ENCODE measurements around the gene KIAA1217. TPM values are rescaled to one million over a fixed set of nuclear protein-coding genes. Genes with fewer than 3 reads are reported as not detected.

Gene KIAA1217
- polyA plus RNA-seq, 3 donors, result not detected

DNA sequence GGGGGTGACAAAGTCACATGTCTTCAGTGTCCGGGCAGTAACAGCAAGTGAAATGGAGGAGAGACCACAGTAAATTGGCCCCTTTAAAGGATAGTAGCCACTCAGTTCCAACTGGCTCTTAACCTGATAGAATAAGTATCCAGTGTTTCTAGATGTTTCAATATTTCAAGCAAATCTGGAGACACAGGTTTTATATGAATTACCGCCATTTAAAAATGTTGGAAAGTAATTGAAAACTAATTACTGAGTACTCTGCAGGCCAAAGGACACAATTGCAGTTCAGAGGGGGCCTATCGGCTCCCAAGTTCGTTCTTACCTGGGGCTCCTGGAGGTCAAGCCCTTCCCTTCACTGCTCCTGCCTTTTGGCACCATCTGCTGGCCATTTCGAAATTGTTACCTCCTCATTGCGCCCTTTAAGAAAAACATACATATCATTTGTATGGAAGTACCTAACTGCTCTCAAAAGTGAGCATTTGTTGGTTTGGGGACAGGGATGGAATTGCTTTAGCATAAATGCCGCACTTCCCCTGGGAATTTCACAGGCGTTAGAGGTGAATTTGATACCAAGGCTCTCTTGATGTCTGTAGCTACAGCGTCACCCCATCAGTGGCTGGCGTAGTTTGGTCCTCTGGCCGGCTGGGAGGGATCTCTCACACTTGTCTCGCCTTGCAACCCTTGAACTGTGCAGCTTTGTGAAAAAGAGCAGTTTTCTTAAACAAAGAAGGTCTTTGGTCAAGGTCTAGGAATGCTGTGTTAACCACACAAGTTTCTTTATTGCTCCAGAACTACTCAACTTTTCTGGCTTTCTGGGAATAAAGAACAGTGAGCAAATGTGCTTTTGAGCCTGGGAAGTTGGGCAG is 294.8 kb downstream of the KIAA1217 start:
- intact Hi-C loops (cut with micrococcal nuclease), result no loop called here
- Histone ChIP-seq H3K9me3 (replicated peaks in 1 of 2; ENCODE audit: control insufficient read depth in 1 of 2, insufficient read depth in 1 of 2, low read length in 2 of 2) (no peaks in the 10 kb centered on the region), H3K27me3 (ENCODE audit: control insufficient read depth in 2 of 2, insufficient read depth in 2 of 2, low read length in 2 of 2) (no peaks in the 10 kb centered on the region), H3K4me1 (ENCODE audit: control insufficient read depth in 1 of 2, insufficient read depth in 2 of 2, low read length in 2 of 2) (no peaks in the 10 kb centered on the region), H3K4me3 (replicated peaks in 1 of 3; ENCODE audit: low read depth in 2 of 3, low read length in 3 of 3) (no peak overlapping the region), H3K9ac (ENCODE audit: insufficient read depth, low read length, poor library complexity, severe bottlenecking) (no peak overlapping the region), H3K4me2 (replicated peaks; ENCODE audit: extremely low read depth, low read length, poor library complexity, severe bottlenecking) (no peak overlapping the region), H3K36me3 (replicated peaks in 1 of 2; ENCODE audit: control insufficient read depth in 1 of 2, insufficient read depth in 2 of 2, low read length in 2 of 2) (no peaks in the 10 kb centered on the region), H2AFZ (ENCODE audit: insufficient read depth, low read depth, low read length, poor library complexity, severe bottlenecking) (no peak overlapping the region), H3K79me2 (ENCODE audit: insufficient read depth, low read length) (no peaks in the 10 kb centered on the region), H3K27ac (ENCODE audit: low read depth in 1 of 2, low read length in 2 of 2) (no peak overlapping the region), H4K20me1 (ENCODE audit: insufficient read depth, low read length) (no peaks in the 10 kb centered on the region)
- WGBS (ENCODE audit: insufficient coverage), result 59% methylated on average over 9 of the region's 12 CpGs
- Mint-ChIP-seq H3K4me3 (no peak overlapping the region), H3K9me3 (peaks cover 0 to 2% (median 0%) of the 10 kb centered on the region in 7 donors), H3K4me1 (no peaks in the 10 kb centered on the region), H3K27me3 (ENCODE audit: low read depth in 3 of 3) (peaks cover 3 to 7% (median 6%) of the 10 kb centered on the region in 3 donors), H3K36me3 (no peaks in the 10 kb centered on the region), H3K27ac (no peak overlapping the region)
- DNase-seq, result no peak
- TF ChIP-seq, protein P1, sequence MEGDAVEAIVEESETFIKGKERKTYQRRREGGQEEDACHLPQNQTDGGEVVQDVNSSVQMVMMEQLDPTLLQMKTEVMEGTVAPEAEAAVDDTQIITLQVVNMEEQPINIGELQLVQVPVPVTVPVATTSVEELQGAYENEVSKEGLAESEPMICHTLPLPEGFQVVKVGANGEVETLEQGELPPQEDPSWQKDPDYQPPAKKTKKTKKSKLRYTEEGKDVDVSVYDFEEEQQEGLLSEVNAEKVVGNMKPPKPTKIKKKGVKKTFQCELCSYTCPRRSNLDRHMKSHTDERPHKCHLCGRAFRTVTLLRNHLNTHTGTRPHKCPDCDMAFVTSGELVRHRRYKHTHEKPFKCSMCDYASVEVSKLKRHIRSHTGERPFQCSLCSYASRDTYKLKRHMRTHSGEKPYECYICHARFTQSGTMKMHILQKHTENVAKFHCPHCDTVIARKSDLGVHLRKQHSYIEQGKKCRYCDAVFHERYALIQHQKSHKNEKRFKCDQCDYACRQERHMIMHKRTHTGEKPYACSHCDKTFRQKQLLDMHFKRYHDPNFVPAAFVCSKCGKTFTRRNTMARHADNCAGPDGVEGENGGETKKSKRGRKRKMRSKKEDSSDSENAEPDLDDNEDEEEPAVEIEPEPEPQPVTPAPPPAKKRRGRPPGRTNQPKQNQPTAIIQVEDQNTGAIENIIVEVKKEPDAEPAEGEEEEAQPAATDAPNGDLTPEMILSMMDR (IDR thresholded peaks at IDR 0.05), result no peak

DNA sequence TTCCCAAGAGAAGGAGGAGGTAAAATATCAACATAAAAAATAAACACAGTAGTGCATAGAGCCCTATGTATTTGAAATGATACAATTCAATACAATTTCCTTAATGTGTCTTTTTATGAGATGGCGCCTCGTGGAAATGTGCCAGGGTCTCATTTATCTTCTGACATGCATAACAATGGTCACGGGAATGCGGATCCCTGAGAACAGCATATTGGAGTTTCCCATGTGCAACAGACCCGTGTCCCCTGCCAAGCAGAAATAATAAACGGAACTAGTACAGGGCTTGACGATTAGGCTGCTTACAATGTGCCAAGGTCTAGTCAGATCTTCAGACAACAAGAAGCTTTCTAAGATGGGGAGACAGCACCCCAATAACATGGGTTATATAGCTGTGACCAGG is 296.8 kb downstream of the KIAA1217 start:
- WGBS (ENCODE audit: insufficient coverage), result 95% methylated on average over 7 of the region's 7 CpGs
- intact Hi-C loops (cut with micrococcal nuclease), result no loop called here
- peaks cover 3 to 7% (median 6%) of the 10 kb centered on the region in 3 donors for H3K27me3 Mint-ChIP-seq (ENCODE audit: low read depth in 3 of 3)

More for the DNA sequence above, 296.8 kb downstream of the KIAA1217 start:
- no peak overlapping the region for H3K9ac ChIP-seq (ENCODE audit: insufficient read depth, low read length, poor library complexity, severe bottlenecking)
- H2AFZ ChIP-seq (ENCODE audit: insufficient read depth, low read depth, low read length, poor library complexity, severe bottlenecking), result no peak overlapping the region
- H3K79me2 ChIP-seq (ENCODE audit: insufficient read depth, low read length), result no peaks in the 10 kb centered on the region
- Mint-ChIP-seq H3K4me3 (no peak overlapping the region), H3K27ac (no peak overlapping the region), H3K9me3 (peaks cover 0 to 2% (median 0%) of the 10 kb centered on the region in 7 donors), H3K36me3 (no peaks in the 10 kb centered on the region), H3K4me1 (no peaks in the 10 kb centered on the region)
- no peaks in the 10 kb centered on the region for H3K36me3 ChIP-seq (replicated peaks in 1 of 2; ENCODE audit: control insufficient read depth in 1 of 2, insufficient read depth in 2 of 2, low read length in 2 of 2)
- no peak overlapping the region for H3K4me3 ChIP-seq (replicated peaks in 1 of 3; ENCODE audit: low read depth in 2 of 3, low read length in 3 of 3)
- TF ChIP-seq, protein P1 (IDR thresholded peaks at IDR 0.05), result no peak
- H3K9me3 ChIP-seq (replicated peaks in 1 of 2; ENCODE audit: control insufficient read depth in 1 of 2, insufficient read depth in 1 of 2, low read length in 2 of 2), result no peaks in the 10 kb centered on the region
- no peaks in the 10 kb centered on the region for H4K20me1 ChIP-seq (ENCODE audit: insufficient read depth, low read length)
- DNase-seq, result no peak
- no peaks in the 10 kb centered on the region for H3K27me3 ChIP-seq (ENCODE audit: control insufficient read depth in 2 of 2, insufficient read depth in 2 of 2, low read length in 2 of 2)
- H3K4me1 ChIP-seq (ENCODE audit: control insufficient read depth in 1 of 2, insufficient read depth in 2 of 2, low read length in 2 of 2), result no peaks in the 10 kb centered on the region
- H3K4me2 ChIP-seq (replicated peaks; ENCODE audit: extremely low read depth, low read length, poor library complexity, severe bottlenecking), result no peak overlapping the region
- H3K27ac ChIP-seq (ENCODE audit: low read depth in 1 of 2, low read length in 2 of 2), result no peak overlapping the region
